CD4-positive, alpha-beta T cell treated with Interleukin-4 for 4 hours (primary cell): ENCODE measurements around the gene SLC52A1.
"Not testable (repeated sequence)": the region's sequence is repeated elsewhere in the genome, so short reads cannot be mapped to it uniquely, and the experiment has no call there.

Experiments
- DNase-seq: peaks from one replicate; pipeline ENCODE4 v3.0.0-alpha.2; 2020

Gene SLC52A1

DNA sequence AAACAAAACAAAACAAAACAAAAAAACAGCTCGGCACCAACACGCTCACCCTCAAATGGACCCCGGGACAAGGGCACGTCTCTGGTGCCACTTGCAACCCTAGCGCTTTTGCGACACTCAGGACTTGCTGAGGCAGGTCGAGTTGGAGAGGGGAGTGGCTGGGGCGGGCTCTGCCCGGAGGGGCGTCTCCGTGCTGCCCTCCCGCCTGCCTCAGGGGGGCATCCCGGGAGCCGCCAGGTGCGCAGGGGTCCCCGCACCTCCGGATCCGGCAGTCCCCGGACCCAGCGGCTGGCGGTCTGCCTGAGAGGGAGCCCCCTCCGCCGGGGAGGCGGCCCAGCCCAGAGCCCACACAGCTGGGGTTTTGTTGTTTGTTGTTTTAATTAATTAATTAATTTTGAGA is at the start of gene SLC52A1:
SLC52A1 (minus strand) TSS at position 112 of the 400 bp plus-strand sequence. CDS start 820 bp downstream, outside the sequence.
- no peak for DNase-seq

DNA sequence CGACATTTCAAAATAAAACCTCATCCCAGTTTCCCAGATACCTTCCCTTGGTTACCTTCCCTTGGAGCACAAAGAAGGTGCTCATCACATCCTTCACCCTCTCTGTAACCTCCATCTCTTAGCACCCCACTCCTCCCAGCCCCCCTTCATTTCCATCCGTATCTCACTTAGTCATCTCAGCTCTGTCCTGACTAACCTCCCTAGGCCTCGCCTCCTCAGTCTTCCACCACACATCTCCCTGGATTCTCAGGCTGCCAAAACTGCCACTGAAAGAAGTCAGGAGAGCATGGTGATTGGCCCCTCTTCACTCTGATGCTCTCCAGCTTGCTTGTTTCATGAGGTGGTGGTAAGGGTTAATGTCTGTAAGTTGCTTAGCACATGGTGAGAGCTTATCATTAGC is 45.4 kb upstream of the SLC52A1 start:
- DNase-seq = no peak

DNA sequence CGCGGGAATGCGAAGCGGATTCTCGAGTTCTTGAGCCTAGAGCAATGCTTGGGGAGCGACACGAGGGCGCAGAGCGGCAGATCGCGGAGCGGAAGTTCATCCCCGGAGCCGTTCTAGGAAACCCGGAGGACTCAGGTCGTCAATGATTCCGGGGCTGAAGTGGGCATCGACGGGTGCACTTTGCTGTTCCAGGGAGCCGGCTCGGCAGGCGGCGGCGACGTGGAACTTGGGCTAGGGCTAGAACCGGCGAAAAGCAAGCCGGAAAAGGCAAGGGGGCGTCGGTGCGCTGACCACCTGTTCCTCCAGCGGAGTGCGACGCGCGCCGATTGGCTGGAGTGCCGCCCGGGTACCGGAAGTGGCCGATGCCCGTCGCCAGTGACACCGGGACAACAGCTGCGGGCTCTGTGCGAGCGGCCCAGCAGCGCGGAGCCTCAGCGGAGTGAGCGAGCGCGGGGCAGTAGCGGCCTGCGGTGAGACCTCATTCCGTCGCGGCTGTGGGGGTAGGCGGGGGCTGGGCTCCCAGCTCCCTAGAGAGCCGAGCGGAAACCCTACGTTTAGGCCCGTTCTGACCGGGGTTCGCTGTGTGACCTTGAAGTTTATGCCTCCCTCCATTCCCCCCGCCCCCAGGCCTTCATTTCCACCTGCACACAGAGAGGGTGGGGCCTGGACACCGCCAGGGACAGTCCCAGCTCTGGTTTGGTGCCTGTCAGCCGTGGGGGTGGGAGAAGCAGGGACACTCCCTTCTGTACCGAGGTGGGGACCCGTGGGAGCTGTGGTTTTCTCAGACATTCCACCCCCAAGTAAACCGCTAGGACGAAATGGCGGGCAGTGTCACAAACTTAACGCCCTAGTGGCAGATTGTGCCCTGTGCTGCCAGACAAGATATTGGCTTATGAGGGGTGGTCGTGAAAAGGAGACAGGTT is 43.1 kb upstream of the SLC52A1 start, which contains the start of gene ZFP3:
ZFP3 (plus strand) TSS at position 362 of the 923 bp plus-strand sequence. CDS start 13,038 bp downstream, outside the sequence.
- DNase-seq = peak; percentile 79

DNA sequence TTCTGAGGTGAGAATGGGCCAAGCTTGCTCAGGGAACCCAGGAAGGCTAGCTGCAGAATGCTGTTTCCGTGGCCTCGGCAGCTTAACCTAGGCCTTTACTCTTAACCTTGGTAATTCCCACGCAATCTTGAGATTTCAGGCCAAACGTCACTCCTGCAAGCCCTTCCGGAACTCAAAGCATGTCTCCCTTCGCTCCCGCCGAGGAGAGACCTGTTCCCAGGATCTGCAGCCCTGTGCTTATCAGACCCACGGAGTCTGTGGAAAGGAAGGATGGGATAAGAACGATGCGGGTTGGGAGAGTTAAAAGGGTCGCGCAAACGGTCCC is 42.5 kb upstream of the SLC52A1 start:
- DNase-seq = no peak

DNA sequence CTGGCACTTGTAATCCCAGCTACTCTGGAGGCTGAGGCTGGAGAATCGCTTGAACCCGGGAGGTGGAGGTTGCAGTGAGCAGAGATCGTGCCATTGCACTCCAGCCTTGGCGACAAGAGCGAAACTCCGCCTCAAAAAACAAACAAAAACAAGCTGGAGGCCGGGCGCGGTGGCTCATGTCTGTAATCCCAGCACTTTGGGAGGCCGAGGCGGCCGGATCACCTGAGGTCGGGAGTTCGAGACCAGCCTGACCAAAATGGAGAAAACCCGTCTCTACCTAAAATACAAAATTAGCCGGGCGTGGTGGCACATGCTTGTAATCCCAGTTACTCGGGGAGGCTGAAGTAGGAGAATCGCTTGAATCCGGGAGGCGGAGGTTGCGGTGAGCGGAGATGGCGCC is 42.0 kb upstream of the SLC52A1 start:
- not testable (repeated sequence) for DNase-seq

DNA sequence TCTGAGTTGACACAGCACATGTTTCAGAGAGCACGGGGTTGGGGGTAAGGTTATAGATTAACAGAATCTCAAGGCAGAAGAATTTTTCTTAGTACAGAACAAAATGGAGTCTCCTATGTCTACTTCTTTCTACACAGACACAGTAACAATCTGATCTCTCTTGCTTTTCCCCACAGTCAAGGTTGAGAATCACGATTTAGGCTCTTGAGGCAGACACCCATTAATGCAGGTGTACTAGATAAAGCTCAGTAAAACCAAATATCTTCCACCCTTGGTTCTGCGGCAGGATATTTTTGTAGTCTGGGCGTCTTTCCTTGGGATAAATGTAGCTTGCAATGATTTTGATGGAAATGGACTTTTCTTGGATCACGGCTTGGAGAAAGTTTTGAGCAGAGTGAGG is 40.2 kb upstream of the SLC52A1 start:
- DNase-seq = not testable (repeated sequence)

- no peak for DNase-seq
Observed at GRCh38 chr17:5069724-5070123, 34.5 kb upstream of the SLC52A1 start.

DNA sequence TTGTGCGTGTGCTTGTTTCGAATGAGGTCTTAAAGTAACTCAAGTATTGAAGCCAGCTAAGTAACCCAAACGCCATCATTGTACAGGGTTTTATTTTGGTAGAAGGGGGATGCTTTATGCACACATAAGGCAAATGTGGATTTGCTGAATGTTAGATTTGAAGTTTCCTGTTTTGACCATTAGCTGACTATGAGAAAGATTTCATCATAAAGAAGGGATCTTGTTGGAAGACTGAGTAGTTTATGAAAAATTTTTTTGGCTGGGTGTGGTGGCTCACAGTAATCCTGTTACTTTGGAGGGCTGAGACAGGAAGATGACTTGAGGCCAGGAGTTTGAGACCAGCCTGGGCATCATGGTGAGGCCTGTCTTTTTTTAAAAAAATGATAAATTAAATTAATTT is 33.0 kb upstream of the SLC52A1 start:
- no peak for DNase-seq

DNA sequence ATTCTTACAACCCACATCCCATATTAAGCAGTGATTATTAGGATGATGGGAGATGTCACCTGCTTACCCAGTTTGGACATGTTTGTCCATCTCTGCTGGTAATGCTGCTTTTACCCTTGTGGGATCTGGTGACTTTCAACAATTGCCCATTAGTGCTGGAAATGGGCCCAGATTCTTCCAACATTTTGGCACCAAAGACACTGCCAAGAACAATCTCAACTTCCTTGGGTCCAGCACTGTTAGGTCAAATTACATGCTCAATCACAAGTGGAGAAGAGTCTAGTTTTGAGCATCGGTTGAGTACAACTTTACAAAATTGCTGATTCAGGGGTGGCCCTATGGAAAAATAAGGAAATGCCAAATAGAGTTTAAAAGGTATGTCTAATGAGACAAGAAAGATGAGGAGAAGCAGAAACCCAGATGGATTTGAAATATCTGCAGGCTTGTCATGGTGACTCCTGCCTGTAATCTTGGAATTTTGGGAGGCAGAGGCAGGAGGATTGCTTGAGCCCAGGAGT is 30.1 kb upstream of the SLC52A1 start:
- no peak for DNase-seq

DNA sequence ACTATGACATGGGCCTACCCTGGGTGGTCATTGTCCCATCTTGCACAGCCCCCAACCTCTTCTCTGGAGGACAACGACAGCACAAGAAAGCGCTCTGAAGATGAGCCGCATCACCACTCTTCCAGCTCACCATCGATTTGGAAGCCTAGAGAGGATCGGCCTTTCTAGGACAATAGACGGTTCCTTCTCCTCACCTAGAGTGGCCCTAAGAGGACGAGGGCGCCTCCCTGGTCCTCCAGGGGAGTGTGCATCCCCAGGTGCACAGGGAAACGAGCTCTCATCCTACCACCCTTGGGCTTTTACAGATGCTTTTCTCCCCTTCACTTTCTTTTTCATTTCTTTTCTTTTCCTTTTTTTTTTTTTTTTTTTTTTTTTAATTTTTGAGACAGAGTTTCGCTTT is 20.3 kb upstream of the SLC52A1 start:
- no peak for DNase-seq

DNA sequence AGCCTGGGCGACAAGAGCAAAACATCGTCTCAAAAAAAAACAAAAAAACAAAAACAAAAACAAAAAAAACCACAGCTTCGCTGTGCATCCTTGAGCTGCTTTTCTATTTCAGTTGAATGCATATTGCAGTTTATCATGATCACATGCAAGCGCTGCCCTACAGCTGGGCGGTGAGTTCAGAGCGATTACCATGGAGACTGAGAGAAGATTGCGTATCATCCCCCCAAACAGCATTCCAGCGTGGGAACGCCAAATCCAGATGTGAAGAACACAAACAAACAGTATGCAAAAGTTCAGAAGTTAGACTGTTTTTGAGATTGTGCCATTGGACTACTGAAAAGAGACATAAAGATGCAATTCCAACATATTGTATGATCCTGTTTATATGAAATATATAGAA is 15.1 kb upstream of the SLC52A1 start:
- no peak for DNase-seq

DNA sequence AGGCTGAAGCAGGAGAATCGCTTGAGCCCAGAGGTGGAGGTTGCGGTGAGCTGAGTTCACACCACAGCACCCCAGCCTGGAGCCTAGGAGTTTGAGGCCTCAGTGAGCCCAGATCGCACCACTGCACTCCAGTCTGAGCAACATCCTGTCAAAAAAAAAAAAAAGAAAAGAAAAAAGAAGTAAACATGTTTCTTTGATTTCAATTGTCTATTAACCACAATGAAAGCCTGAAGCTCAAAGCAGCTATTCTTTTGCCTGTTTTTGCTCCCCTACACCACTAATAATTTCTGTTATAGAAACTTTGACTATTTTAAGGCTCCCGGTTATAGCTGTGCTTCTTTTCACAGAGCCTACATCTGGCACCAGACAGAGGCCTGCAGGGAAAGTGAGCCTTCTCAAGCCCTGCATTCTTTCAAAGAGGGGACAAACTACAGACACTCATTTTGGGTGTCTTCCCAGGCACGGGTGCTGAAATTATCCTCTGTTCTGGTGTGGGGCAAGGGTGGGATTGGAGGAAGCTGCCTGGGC is 14.2 kb upstream of the SLC52A1 start:
- peak; percentile 89 for DNase-seq

DNA sequence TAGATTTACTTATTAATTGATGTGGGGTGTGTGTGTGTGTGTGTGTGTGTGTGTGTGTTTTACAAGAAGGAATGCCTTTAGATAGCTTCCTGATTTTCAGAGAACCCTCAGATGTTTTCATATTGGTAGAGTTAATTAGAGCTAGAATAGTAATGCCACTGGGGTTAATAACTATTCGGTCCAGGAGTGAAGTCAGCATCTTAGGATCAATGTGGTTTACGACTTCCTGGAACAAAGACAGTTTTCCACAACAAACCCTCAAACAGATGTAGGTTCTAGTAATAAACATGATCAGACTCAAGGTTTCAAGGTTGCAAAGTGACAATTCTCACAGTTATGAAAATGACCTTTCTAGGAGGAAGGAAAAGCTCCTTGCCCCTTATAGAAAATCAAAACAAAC is 12.2 kb upstream of the SLC52A1 start:
- DNase-seq = no peak

- DNase-seq = no peak
Observed at GRCh38 chr17:5045496-5045895, 10.3 kb upstream of the SLC52A1 start.

DNA sequence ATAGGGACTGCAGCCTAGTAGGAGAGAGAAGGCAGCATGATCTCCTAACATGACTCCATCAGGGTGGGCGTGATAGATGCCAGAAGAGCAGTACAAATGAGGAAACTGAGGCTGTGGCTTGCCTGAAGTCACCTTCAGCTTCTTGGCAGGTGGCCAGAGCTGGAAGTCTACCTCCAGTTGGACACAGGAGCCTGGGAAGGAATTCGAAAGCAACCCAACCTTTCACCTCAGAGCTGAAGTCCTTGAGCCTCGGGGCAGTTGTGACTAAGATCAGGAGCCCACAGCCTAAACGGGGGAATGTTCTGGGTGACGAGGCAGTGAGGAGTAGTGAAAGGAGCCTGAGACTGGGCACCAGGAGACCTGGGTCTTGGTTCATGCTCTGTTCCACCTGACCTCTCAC is 9.4 kb upstream of the SLC52A1 start:
- DNase-seq = no peak

DNA sequence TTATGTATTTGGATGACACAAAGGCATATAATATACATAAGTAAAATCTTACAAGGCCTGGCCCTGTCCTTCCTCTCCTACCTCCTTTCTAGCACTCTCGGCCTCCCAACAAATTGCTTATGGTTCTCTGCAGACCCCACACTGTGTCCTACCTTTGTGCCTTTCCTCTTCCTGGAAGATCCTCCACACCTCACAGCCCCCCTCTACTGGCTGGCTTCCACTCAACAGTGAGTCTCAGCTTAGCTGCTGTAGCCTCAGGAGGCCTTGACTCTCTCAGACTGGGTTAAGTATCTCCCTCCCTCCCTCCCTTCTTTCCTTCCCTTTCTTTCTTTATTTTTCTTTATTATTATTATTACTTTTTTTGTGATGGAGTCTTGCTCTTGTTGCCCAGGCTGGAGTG is 8.3 kb upstream of the SLC52A1 start:
- DNase-seq = no peak

DNA sequence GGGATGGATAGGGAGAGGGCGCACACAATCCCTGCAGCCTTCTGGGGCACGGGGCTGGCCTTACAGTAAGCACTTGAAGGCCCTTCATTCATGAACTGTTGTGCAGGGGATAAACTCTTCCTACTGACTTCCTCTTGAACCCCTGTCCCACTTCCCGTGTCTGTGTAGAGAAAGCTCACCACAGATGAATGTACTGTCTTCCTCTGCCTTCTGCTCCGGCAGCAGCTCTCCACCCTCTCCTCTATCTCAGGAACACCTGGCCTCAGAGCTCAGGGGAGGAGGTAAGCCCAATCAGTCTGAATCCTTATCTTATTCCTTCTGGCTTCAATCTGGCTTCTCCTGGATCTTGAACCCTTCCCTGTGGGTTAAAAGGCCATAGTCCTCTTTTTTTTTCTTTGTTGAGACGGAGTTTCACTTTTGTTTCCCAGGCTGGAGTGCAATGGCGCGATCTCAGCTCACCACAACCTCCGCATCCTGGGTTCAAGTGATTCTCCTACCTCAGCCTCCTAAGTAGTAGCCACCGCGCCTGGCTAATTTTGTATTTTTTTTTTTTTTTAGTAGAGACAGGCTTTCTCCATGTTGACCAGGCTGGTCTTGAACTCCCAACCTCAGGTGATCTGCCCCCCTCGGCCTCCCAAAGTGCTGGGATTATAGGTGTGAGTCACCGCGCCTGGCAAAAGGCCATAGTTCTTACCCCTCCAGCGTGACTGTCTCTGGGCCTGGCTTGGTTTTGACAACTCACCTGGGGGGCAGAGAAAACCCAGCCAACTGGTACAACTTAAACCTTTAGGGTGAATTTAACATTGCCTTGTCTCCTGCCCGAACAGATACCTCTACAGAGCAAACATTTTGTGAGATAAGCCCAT is 7.2 kb upstream of the SLC52A1 start:
- DNase-seq = peak; percentile 59

GRCh38 chr17:5034651-5035050 is 575 bp downstream of the SLC52A1 start:
- DNase-seq = no peak

DNA sequence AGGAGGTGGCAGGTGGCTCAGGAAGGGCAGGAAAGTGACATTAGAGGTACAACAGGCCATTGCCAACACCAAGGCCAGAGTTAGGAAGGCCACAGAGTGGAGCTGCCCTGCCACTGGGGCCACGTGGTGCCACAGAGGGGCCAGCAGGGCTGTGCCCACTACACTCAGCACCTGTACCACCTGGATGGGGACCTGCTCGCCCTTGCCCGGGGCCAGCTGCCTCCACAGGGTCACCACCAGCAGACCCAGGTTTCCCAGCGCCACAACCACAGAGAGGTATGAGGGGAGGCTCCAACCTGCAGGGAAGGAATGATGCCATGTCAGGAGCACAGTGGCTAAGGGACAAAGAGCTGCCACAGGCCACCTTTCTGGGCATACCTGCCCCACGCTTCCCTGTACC is 1.2 kb downstream of the SLC52A1 start:
- DNase-seq = no peak

DNA sequence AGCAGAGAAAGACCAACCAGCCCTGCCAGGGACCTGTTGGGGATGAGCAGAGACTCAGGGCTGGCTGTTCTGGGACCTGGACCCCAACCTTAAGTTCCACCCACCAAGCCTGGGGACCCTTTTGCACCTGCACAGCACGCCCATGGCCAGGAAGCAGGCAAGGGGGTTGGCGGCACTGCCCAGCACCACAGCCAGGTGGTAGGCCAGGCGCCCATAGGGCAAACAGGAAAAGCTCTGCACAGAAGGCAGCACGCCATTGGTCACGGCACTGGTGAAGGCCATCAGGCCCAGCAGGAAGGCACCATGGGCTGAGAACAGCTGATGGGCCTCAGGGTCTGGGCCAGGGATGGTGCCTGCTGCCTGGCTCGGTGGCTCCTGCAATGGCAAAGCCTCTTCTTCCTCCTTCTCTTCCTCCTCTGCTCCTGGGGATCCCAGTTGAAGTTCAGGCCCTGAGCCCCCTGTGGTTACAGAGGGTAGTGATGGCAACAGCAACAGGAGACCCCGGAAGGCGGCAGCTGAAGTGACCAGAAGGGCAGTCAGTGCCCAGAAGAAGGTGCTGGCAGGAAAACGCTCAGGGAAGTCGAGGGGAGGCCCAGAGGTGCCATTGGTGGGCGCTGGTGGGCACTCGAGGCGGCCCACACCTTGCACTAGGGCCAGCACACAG is 1.7 kb downstream of the SLC52A1 start:
- DNase-seq = no peak

DNA sequence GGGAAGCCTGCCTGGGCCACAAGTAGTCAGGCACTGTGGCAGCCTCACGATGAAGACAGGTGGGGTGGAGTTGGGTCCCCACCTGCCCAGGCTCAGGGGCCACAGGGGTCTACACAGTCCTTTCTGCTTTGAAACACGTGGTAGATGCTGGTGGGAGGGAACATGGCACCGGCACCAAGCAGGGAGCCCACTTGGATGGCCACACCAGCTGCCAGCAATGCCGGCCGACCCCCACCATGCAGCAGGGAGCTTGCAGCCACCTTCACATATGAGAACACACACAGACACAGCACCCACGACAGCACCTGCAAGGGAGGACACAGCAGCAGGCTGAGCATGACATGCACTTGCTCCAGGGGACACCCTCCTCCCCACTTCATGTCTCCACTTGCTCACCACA is 2.4 kb downstream of the SLC52A1 start:
- DNase-seq = no peak

DNA sequence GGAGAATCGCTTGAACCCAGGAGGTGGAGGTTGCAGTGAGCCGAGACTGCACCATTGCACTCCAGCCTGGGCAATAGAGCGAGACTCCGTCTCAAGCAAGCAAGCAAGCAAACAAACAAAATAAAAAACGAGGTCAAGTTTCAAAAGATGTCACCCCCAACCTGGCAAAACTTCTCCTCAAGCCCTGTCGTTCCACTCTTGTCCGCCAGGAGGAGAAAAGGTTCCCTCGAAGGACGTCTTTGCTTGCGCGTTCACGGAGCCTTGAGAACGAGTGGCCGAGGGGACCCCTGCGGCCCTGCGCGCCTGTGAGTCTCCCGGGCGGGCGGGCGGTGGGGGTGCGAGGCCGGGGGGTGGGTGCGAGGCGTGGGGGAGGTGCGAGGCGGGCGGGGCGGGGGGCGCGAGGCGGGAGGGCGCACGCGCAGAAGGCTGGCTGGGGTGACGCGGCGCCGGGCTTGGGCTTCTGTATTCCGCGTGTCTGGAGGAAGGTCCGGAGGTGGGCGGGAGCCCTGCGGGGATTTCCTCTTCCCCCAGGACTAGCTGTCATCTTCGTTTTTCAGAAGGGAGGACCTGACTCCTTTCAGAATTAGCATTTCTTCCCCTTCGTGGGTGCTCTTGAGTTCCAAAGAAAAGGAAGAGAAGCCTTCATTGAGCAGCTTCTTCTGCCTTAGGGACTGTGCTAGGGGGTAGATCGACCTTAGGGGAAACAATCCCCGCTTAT is 3.7 kb downstream of the SLC52A1 start:
- peak; percentile 84 for DNase-seq
